ENCODE results near the gene TTC36. TPM values are rescaled to one million over a fixed set of nuclear protein-coding genes. Genes with fewer than 3 reads are reported as not detected.
"Not testable (repeated sequence)": the region's sequence is repeated elsewhere in the genome, so short reads cannot be mapped to it uniquely, and the experiment has no call there.

Gene TTC36
- total RNA-seq, result 10 to 100 TPM in 1 of 5 donors, not detected in 4; 56.8 TPM
- polyA plus RNA-seq, result 1 to 10 TPM in 1 of 3 donors, under 1 TPM in 1, not detected in 1; 0.58 to 2.0 TPM
- long read RNA-seq, donor 1, result 0 reads
- long read RNA-seq, donor 2, result 0 reads
- long read RNA-seq, donor 3, result 0 reads
- long read RNA-seq, donor 4, result 0 reads
- long read RNA-seq, donor 5, result 0 reads
- long read RNA-seq, donor 6, result 0 reads
- long read RNA-seq, donor 7, result 0 reads
- long read RNA-seq, donor 8, result 0 reads
- long read RNA-seq, donor 9, result 0 reads
- long read RNA-seq, donor 10, result 0 reads

GRCh38 chr11:118527109-118527508 lies at the start of gene TTC36:
Gene TTC36 (plus strand): TSS chr11:118527474. CDS start chr11:118527495, 21 bp downstream.
- Histone ChIP-seq H3K4me3 (no peak within 1 kb of the TSS), H3K4me1 (peaks cover 5 to 41% (median 38%) of the 10 kb centered on the region in 4 donors), H3K9me3 (no peaks in the 10 kb centered on the region), H3K27ac (no peak within 1 kb of the TSS), H3K27me3 (no peaks in the 10 kb centered on the region), H3K36me3 (peaks cover 5 to 34% (median 32%) of the 10 kb centered on the region in 4 donors)
- intact Hi-C loops (cut with DNase I; ENCODE audit: low total_unique reads), result no loop called here
- no peak for TF ChIP-seq POLR2A (IDR thresholded peaks at IDR 0.05)
- TF ChIP-seq CTCF (IDR thresholded peaks at IDR 0.05), result no peak
- no peak for TF ChIP-seq EP300 (IDR thresholded peaks at IDR 0.05)
- TF ChIP-seq POLR2AphosphoS5 (IDR thresholded peaks at IDR 0.05), result no peak
- 41 to 70% (median 51%) methylated on average over 3 of the region's 3 CpGs for WGBS, 5 donors
- DNase-seq, result no peak

- H3K27ac ChIP-seq, H3K9me3 ChIP-seq, H3K27me3 ChIP-seq, DNase-seq, H3K4me3 ChIP-seq, H3K4me1 ChIP-seq: not testable (repeated sequence)
- peaks cover 67 to 100% (median 99%) of the 10 kb centered on the region in 4 donors for H3K36me3 ChIP-seq
- intact Hi-C loops (cut with DNase I; ENCODE audit: low total_unique reads), result loop anchor here (10.0 kb wide), 1 partner anchor 76 kb away; the partner anchor contains the start of gene ATP5MG
- 97 to 100% (median 100%) methylated on average over 1 of the region's 1 CpG for WGBS, 5 donors
Observed at GRCh38 chr11:118481238-118481637, 46.0 kb upstream of the TTC36 start.

GRCh38 chr11:118484405-118484804 lies 42.9 kb upstream of the TTC36 start:
- Histone ChIP-seq H3K36me3 (peaks cover 48 to 97% (median 96%) of the 10 kb centered on the region in 4 donors), H3K9me3 (no peaks in the 10 kb centered on the region), H3K4me1 (no peaks in the 10 kb centered on the region), H3K27ac (no peak overlapping the region), H3K27me3 (no peaks in the 10 kb centered on the region), H3K4me3 (no peak overlapping the region)
- TF ChIP-seq EP300 (IDR thresholded peaks at IDR 0.05) (no peak), POLR2A (IDR thresholded peaks at IDR 0.05) (no peak), CTCF (IDR thresholded peaks at IDR 0.05) (no peak), POLR2AphosphoS5 (IDR thresholded peaks at IDR 0.05) (no peak)
- intact Hi-C loops (cut with DNase I; ENCODE audit: low total_unique reads), result loop anchor here (10.0 kb wide), 1 partner anchor 80 kb away; the partner anchor contains the start of gene ATP5MG
- 90 to 97% (median 95%) methylated on average over 3 of the region's 3 CpGs for WGBS, 5 donors
- no peak for DNase-seq

GRCh38 chr11:118485273-118485672 lies 42.0 kb upstream of the TTC36 start:
- no peak overlapping the region for H3K27ac ChIP-seq
- no peak for TF ChIP-seq EP300 (IDR thresholded peaks at IDR 0.05)
- no peak for TF ChIP-seq CTCF (IDR thresholded peaks at IDR 0.05)
- TF ChIP-seq POLR2A (IDR thresholded peaks at IDR 0.05), result no peak
- no peak for TF ChIP-seq POLR2AphosphoS5 (IDR thresholded peaks at IDR 0.05)
- H3K4me3 ChIP-seq, result no peak overlapping the region
- peaks cover 56 to 97% (median 96%) of the 10 kb centered on the region in 4 donors for H3K36me3 ChIP-seq
- intact Hi-C loops (cut with DNase I; ENCODE audit: low total_unique reads), result loop anchor here (10.0 kb wide), 1 partner anchor 80 kb away; the partner anchor contains the start of gene ATP5MG
- H3K4me1 ChIP-seq, result no peaks in the 10 kb centered on the region
- H3K9me3 ChIP-seq, result no peaks in the 10 kb centered on the region
- no peaks in the 10 kb centered on the region for H3K27me3 ChIP-seq
- no peak for DNase-seq

All from stomach (tissue), 19 donors.